GM21737 (cell line): Measurements from ENCODE around the gene ATAD5.

Experiments
- ATAC-seq: cut with Tn5 transposase; IDR thresholded peaks from one replicate; pipeline ENCODE4 v1.9.1; 2021; ENCODE audit warnings: mild to moderate bottlenecking, moderate library complexity; ENCODE audit not compliant: unreplicated experiment

Gene ATAD5

GRCh38 chr17:30823421-30823820 lies 8.3 kb upstream of the ATAD5 start:
- ATAC-seq = no peak

- ATAC-seq = peak; percentile 3
Measured at GRCh38 chr17:30824002-30824355, 7.8 kb upstream of the ATAD5 start.

GRCh38 chr17:30824356-30825145 lies 7.2 kb upstream of the ATAD5 start, which contains the start of gene CRLF3:
CRLF3 (minus strand) TSS chr17:30824692; CDS start chr17:30824651, 41 bp downstream.
- peak; percentile 81 for ATAC-seq

GRCh38 chr17:30827082-30827481 lies 4.7 kb upstream of the ATAD5 start:
- ATAC-seq = no peak

- ATAC-seq = no peak
Measured at GRCh38 chr17:30829022-30829421, 2.7 kb upstream of the ATAD5 start.

GRCh38 chr17:30831257-30831656 lies 509 bp upstream of the ATAD5 start:
- ATAC-seq = no peak

- no peak for ATAC-seq
Measured at GRCh38 chr17:30832438-30833124, 815 bp downstream of the ATAD5 start.

- no peak for ATAC-seq
Measured at GRCh38 chr17:30838202-30838807, 6.5 kb downstream of the ATAD5 start.

GRCh38 chr17:30840771-30841170 lies 9.0 kb downstream of the ATAD5 start:
- ATAC-seq = no peak

- ATAC-seq = no peak
Measured at GRCh38 chr17:30848021-30848420, 16.3 kb downstream of the ATAD5 start.

- ATAC-seq = no peak
Measured at GRCh38 chr17:30854146-30854545, 22.4 kb downstream of the ATAD5 start.

- no peak for ATAC-seq
Measured at GRCh38 chr17:30858556-30859250, 26.9 kb downstream of the ATAD5 start.

GRCh38 chr17:30864636-30865035 lies 32.9 kb downstream of the ATAD5 start:
- no peak for ATAC-seq

GRCh38 chr17:30869005-30869404 lies 37.2 kb downstream of the ATAD5 start:
- ATAC-seq = no peak

- ATAC-seq = no peak
Measured at GRCh38 chr17:30886187-30886586, 54.4 kb downstream of the ATAD5 start.

- ATAC-seq = no peak
Measured at GRCh38 chr17:30894236-30894635, 62.5 kb downstream of the ATAD5 start.

- no peak for ATAC-seq
Measured at GRCh38 chr17:30897311-30897710, 65.5 kb downstream of the ATAD5 start.

GRCh38 chr17:30905742-30906100 lies 74.0 kb downstream of the ATAD5 start:
- ATAC-seq = no peak

GRCh38 chr17:30906101-30906911 lies 74.5 kb downstream of the ATAD5 start, which contains the start of gene TEFM:
TEFM (minus strand) TSS chr17:30906238; CDS start chr17:30906198, 40 bp downstream.
- ATAC-seq = peak; percentile 87

- ATAC-seq = no peak
Measured at GRCh38 chr17:30908717-30909420, 77.1 kb downstream of the ATAD5 start.
